CD4-positive, alpha-beta memory T cell (primary cell): ENCODE data around the gene SNURF. TPM values are rescaled to one million over a fixed set of nuclear protein-coding genes. Genes with fewer than 3 reads are reported as not detected.
"Not testable (repeated sequence)": the region's sequence is repeated elsewhere in the genome, so short reads cannot be mapped to it uniquely, and the experiment has no call there.

ENCODE experiments used
- CTCF ChIA-PET: fragments of 350-600 bp; sonication (Branson Sonifier 250); formaldehyde crosslinking; loops from one replicate; lab custom pipeline; 2021; ENCODE audit warnings: inconsistent platforms; ENCODE audit not compliant: partially characterized antibody; lab: Charles Lee
- POLR2A ChIA-PET: fragments of 350-600 bp; sonication (Branson Sonifier 250); formaldehyde crosslinking; loops from one replicate; lab custom pipeline; 2021; ENCODE audit not compliant: partially characterized antibody; lab: Charles Lee
- DNase-seq, 5 donors: peaks; one replicate each; pipeline versions ENCODE4 v3.0.0 to v3.0.0-alpha.2; 2020 to 2022; ENCODE audit warnings: mixed read lengths in 1 of 5
- H3K27ac ChIP-seq: one replicate; pipeline ENCODE4 v1.7.0; 2013; ENCODE audit warnings: low read depth, low read length
- H3K27me3 ChIP-seq: 2 replicates; pipeline ENCODE4 v1.7.0; 2013; ENCODE audit warnings: mild to moderate bottlenecking, low read length, moderate library complexity; ENCODE audit not compliant: insufficient read depth
- H3K36me3 ChIP-seq: 2 replicates; pipeline ENCODE4 v1.7.0; 2013; ENCODE audit warnings: mild to moderate bottlenecking, low read length, moderate library complexity; ENCODE audit not compliant: insufficient read depth
- H3K4me1 ChIP-seq: 2 replicates; pipeline ENCODE4 v1.7.0; 2013; ENCODE audit warnings: mild to moderate bottlenecking, low read length, moderate library complexity; ENCODE audit not compliant: insufficient read depth
- H3K4me3 ChIP-seq, 2 donors: one replicate each; pipeline ENCODE4 v1.7.0; 2013; ENCODE audit warnings: low read length in 2 of 2, mild to moderate bottlenecking in 1 of 2
- H3K9me3 ChIP-seq, 2 donors: one replicate each; pipeline ENCODE4 v1.7.0; 2013; ENCODE audit warnings: low read length in 2 of 2, control low read depth in 1 of 2; ENCODE audit not compliant: control insufficient read depth in 1 of 2
- H3K27ac Mint-ChIP-seq, 7 donors: one replicate each; pipeline ENCODE4 v1.8.0; 2020 to 2021; ENCODE audit warnings: mixed read lengths in 7 of 7, mild to moderate bottlenecking in 6 of 7, inconsistent platforms in 3 of 7, moderate library complexity in 3 of 7
- H3K27me3 Mint-ChIP-seq, 2 donors: one replicate each; pipeline ENCODE4 v1.8.0; 2020 to 2021; ENCODE audit warnings: mixed read lengths in 2 of 2
- H3K36me3 Mint-ChIP-seq, 2 donors: one replicate each; pipeline ENCODE4 v1.8.0; 2020 to 2021; ENCODE audit warnings: mixed read lengths in 2 of 2, inconsistent platforms in 1 of 2, mild to moderate bottlenecking in 1 of 2
- H3K4me1 Mint-ChIP-seq, 4 donors: one replicate each; pipeline ENCODE4 v1.8.0; 2020 to 2021; ENCODE audit warnings: mixed read lengths in 4 of 4, mild to moderate bottlenecking in 1 of 4
- H3K4me3 Mint-ChIP-seq, 8 donors: one replicate each; pipeline ENCODE4 v1.8.0; 2020 to 2021; ENCODE audit warnings: mixed read lengths in 8 of 8, mild to moderate bottlenecking in 7 of 8, moderate library complexity in 6 of 8, inconsistent platforms in 3 of 8
- H3K9me3 Mint-ChIP-seq, 8 donors: one replicate each; pipeline ENCODE4 v1.8.0; 2020 to 2021; ENCODE audit warnings: mixed read lengths in 8 of 8, mild to moderate bottlenecking in 5 of 8, inconsistent platforms in 3 of 8, moderate library complexity in 1 of 8
- intact Hi-C: fragments of 100-400 bp; cut with micrococcal nuclease; formaldehyde crosslinking; loops from one replicate; pipeline ENCODE4 v1.15.1; 2023
- polyA plus RNA-seq, 2 donors: library from polyadenylated mRNA; unstranded; fragments of 300-500 nt; fragmentation: Illumina TruSeq; gene quantifications; one replicate each; pipeline ENCODE4 v1.2.3, GENCODE V29; 2021
- total RNA-seq, 2 experiments: library from RNA; stranded (reverse); gene quantifications; one replicate each; pipeline ENCODE4 v1.2.3, GENCODE V29; 2021

Gene SNURF
- total RNA-seq = 10 to 100 TPM; 32.9 to 43.0 TPM
- polyA plus RNA-seq = 10 to 100 TPM; 31.4 to 44.4 TPM

GRCh38 chr15:24954783-24955530, at the start of gene SNURF, which contains the start of gene SNRPN:
SNURF (plus strand) TSS chr15:24954987; CDS start chr15:24955049, 62 bp downstream.
SNRPN (plus strand) TSS chr15:24954987; CDS start chr15:24974454, 19,467 bp downstream.
- H3K27ac Mint-ChIP-seq = peak within 1 kb of the TSS; percentile 94 to 98 (median 97)
- H3K36me3 Mint-ChIP-seq = peaks cover 7 to 28% of the 10 kb centered on the region in 2 donors
- Histone ChIP-seq H3K36me3 (no peaks in the 10 kb centered on the region), H3K9me3 (no peaks in the 10 kb centered on the region), H3K27me3 (no peaks in the 10 kb centered on the region), H3K27ac (peak within 1 kb of the TSS; percentile 87), H3K4me1 (peaks cover 18% of the 10 kb centered on the region), H3K4me3 (peak within 1 kb of the TSS; percentile 73 to 77)
- DNase-seq = peak; percentile 52 to 76 (median 60)
- ChIA-PET POLR2A (no interaction called here), CTCF (no interaction called here)
- H3K4me3 Mint-ChIP-seq = peak within 1 kb of the TSS; percentile 92 to 98 (median 96)
- peaks cover 0 to 2% of the 10 kb centered on the region in 2 donors for H3K27me3 Mint-ChIP-seq
- H3K9me3 Mint-ChIP-seq = peaks cover 0 to 25% (median 9%) of the 10 kb centered on the region in 8 donors
- H3K4me1 Mint-ChIP-seq = peaks cover 5 to 36% (median 17%) of the 10 kb centered on the region in 4 donors
- intact Hi-C loops = loop anchor here (10.0 kb wide), 1 partner anchor 910 kb away; the partner anchor contains the start of gene ATP10A

- H3K4me1 Mint-ChIP-seq = peaks cover 2 to 8% (median 6%) of the 10 kb centered on the region in 4 donors
- Histone ChIP-seq H3K9me3 (no peaks in the 10 kb centered on the region), H3K4me1 (no peaks in the 10 kb centered on the region), H3K4me3 (no peak overlapping the region), H3K27ac (no peak overlapping the region), H3K27me3 (no peaks in the 10 kb centered on the region), H3K36me3 (no peaks in the 10 kb centered on the region)
- DNase-seq = peak in 4 of 5 donors; percentile 2 to 22 (median 12)
- no peaks in the 10 kb centered on the region for H3K36me3 Mint-ChIP-seq
- H3K27ac Mint-ChIP-seq = peak overlapping the region in 2 of 7 donors; percentile 10 to 29
- POLR2A ChIA-PET = no interaction called here
- no peak overlapping the region for H3K4me3 Mint-ChIP-seq
- CTCF ChIA-PET = no interaction called here
- intact Hi-C loops = no loop called here
- peaks cover 2 to 65% (median 34%) of the 10 kb centered on the region in 8 donors for H3K9me3 Mint-ChIP-seq
- H3K27me3 Mint-ChIP-seq = no peaks in the 10 kb centered on the region
These were observed 38.3 kb upstream of the SNURF start for GRCh38 chr15:24916305-24917009.

- Histone ChIP-seq H3K36me3 (no peaks in the 10 kb centered on the region), H3K27me3 (no peaks in the 10 kb centered on the region), H3K9me3 (no peaks in the 10 kb centered on the region), H3K4me3 (no peak overlapping the region), H3K4me1 (no peaks in the 10 kb centered on the region), H3K27ac (no peak overlapping the region)
- Mint-ChIP-seq H3K4me3 (no peak overlapping the region), H3K4me1 (peaks cover 2 to 8% (median 6%) of the 10 kb centered on the region in 4 donors), H3K27me3 (no peaks in the 10 kb centered on the region), H3K36me3 (no peaks in the 10 kb centered on the region), H3K27ac (no peak overlapping the region), H3K9me3 (peaks cover 2 to 61% (median 31%) of the 10 kb centered on the region in 8 donors)
- ChIA-PET POLR2A (no interaction called here), CTCF (no interaction called here)
- no peak for DNase-seq
- intact Hi-C loops = no loop called here
These were observed 37.4 kb upstream of the SNURF start for GRCh38 chr15:24917431-24917830.

- peaks cover 7 to 55% (median 22%) of the 10 kb centered on the region in 8 donors for H3K9me3 Mint-ChIP-seq
- POLR2A ChIA-PET = no interaction called here
- H3K4me1 Mint-ChIP-seq = peaks cover 2 to 8% (median 6%) of the 10 kb centered on the region in 4 donors
- CTCF ChIA-PET = no interaction called here
- H3K4me3 ChIP-seq = no peak overlapping the region
- no peak overlapping the region for H3K27ac Mint-ChIP-seq
- H3K36me3 ChIP-seq = no peaks in the 10 kb centered on the region
- no peaks in the 10 kb centered on the region for H3K4me1 ChIP-seq
- no peak overlapping the region for H3K4me3 Mint-ChIP-seq
- no peaks in the 10 kb centered on the region for H3K9me3 ChIP-seq
- no peak overlapping the region for H3K27ac ChIP-seq
- no peaks in the 10 kb centered on the region for H3K27me3 ChIP-seq
- no peaks in the 10 kb centered on the region for H3K27me3 Mint-ChIP-seq
- no peak for DNase-seq
- H3K36me3 Mint-ChIP-seq = no peaks in the 10 kb centered on the region
- intact Hi-C loops = no loop called here
These were observed 35.3 kb upstream of the SNURF start for GRCh38 chr15:24919446-24919845.

- intact Hi-C loops, H3K4me3 Mint-ChIP-seq, H3K27ac Mint-ChIP-seq, H3K4me1 Mint-ChIP-seq, H3K27me3 ChIP-seq, DNase-seq, H3K27ac ChIP-seq, H3K36me3 ChIP-seq, H3K27me3 Mint-ChIP-seq, H3K4me3 ChIP-seq, H3K9me3 ChIP-seq, POLR2A ChIA-PET, H3K4me1 ChIP-seq, H3K36me3 Mint-ChIP-seq, CTCF ChIA-PET: not testable (repeated sequence)
- H3K9me3 Mint-ChIP-seq = peaks cover 0 to 41% (median 11%) of the 10 kb centered on the region in 8 donors
These were observed 32.0 kb upstream of the SNURF start for GRCh38 chr15:24922781-24923180.

- intact Hi-C loops = no loop called here
- H3K4me1 ChIP-seq = no peaks in the 10 kb centered on the region
- ChIA-PET POLR2A (no interaction called here), CTCF (no interaction called here)
- DNase-seq = no peak
- Mint-ChIP-seq H3K9me3 (peaks cover 5 to 48% (median 18%) of the 10 kb centered on the region in 8 donors), H3K27ac (no peak overlapping the region), H3K4me3 (no peak overlapping the region), H3K27me3 (peaks cover 0 to under 1% of the 10 kb centered on the region in 2 donors), H3K4me1 (no peaks in the 10 kb centered on the region), H3K36me3 (no peaks in the 10 kb centered on the region)
- no peak overlapping the region for H3K4me3 ChIP-seq
- no peaks in the 10 kb centered on the region for H3K27me3 ChIP-seq
- H3K27ac ChIP-seq = no peak overlapping the region
- H3K36me3 ChIP-seq = no peaks in the 10 kb centered on the region
- no peaks in the 10 kb centered on the region for H3K9me3 ChIP-seq
These were observed 30.6 kb upstream of the SNURF start for GRCh38 chr15:24924153-24924552.

GRCh38 chr15:24924621-24925020, 30.2 kb upstream of the SNURF start:
- Mint-ChIP-seq H3K4me1 (no peaks in the 10 kb centered on the region), H3K36me3 (no peaks in the 10 kb centered on the region), H3K4me3 (no peak overlapping the region), H3K9me3 (peaks cover 5 to 48% (median 18%) of the 10 kb centered on the region in 8 donors), H3K27ac (no peak overlapping the region), H3K27me3 (peaks cover 0 to 1% of the 10 kb centered on the region in 2 donors)
- POLR2A ChIA-PET = no interaction called here
- no peaks in the 10 kb centered on the region for H3K27me3 ChIP-seq
- no peak overlapping the region for H3K27ac ChIP-seq
- no peaks in the 10 kb centered on the region for H3K4me1 ChIP-seq
- no peaks in the 10 kb centered on the region for H3K36me3 ChIP-seq
- CTCF ChIA-PET = no interaction called here
- no peak for DNase-seq
- no peak overlapping the region for H3K4me3 ChIP-seq
- intact Hi-C loops = no loop called here
- H3K9me3 ChIP-seq = no peaks in the 10 kb centered on the region
